Medulla oblongata (tissue), 1 donor: ENCODE results near the gene NAA20.
A peak's percentile ranks its signal among the peaks of the same experiment; 100 is the strongest.

Source experiments
- DNase-seq: peaks from one replicate; pipeline ENCODE4 v3.0.0-alpha.2; 2015; ENCODE audit errors: extremely low spot score

NAA20 gene

DNA sequence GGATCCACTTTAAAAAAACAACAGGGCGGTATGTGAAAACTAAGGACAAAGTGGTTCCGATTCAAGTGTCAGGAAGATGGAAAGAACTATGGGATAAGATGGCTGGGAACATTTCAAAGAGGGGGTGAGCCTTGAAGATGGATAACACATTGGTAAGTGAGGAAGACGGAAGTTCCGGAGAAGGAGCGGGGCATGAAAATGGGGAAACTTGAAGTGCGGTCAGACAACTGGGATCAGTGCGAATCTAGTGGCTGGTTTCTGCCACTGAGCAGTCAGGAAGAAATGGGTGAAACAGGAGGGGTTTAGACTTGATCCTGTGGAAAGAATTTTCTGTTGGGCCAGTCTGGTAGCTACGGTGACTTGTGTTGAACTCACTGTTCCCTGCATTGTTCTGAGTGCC is 1.2 kb downstream of the NAA20 start:
- no peak for DNase-seq

GRCh38 chr20:20019123-20019522 is 2.0 kb downstream of the NAA20 start:
- no peak for DNase-seq

DNA sequence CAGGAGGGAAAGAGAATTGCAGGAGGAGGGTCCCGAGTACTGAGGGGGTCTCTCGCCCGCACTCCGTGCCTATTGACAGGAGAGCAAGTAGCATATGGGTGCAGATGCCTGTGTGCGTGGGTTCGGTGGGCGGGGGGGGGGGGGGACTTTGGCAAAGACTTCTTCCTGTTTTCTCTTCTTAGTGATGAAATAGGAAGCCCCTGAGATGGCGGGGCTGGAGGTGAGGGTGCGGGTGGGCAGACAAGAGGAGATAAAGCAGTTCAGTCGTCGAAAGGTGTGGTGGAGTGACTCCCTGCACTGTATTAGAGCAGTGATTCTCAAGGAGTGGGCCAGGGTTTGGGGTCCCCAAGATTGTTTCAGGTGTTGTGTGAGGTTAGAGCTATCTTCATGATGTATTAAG is 3.7 kb downstream of the NAA20 start:
- no peak for DNase-seq

DNA sequence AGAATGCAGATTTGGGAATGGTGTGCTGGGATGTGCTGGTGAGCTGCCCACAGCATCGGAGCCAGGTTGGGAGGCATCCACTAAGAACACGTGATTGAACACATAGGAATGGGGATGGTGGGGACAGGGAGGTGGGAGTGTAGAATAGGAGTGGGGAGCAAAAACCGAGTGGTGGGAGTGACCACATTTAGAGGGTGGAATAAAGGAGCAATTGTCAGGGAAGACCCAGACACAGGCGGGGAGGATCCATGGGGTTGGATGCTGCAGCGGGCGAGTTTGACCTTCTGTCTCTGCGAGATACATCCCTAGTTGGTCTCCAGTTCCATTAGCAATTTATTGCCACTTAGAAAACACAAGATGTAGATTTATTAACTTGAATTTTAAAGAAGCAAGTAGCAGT is 4.7 kb downstream of the NAA20 start:
- no peak for DNase-seq

DNA sequence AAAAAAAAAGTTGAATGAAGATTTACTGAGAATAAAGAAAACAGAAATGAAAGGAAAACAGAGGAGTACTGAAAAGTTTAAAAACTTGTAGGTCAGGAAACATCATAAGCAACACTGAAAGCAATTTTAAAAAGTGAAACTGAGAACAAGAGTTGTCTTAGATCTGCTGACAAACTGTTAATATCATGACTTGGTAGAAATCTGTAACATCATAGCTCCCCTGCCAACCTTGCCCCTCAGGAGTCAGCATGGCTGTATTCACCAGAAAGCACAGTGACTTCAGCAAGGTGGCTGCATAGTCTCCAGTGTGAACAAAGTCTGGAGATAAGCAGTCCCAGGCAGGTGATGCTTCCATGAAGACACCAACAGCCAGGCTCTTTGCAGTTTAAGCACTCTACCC is 5.3 kb downstream of the NAA20 start:
- DNase-seq, result no peak

DNA sequence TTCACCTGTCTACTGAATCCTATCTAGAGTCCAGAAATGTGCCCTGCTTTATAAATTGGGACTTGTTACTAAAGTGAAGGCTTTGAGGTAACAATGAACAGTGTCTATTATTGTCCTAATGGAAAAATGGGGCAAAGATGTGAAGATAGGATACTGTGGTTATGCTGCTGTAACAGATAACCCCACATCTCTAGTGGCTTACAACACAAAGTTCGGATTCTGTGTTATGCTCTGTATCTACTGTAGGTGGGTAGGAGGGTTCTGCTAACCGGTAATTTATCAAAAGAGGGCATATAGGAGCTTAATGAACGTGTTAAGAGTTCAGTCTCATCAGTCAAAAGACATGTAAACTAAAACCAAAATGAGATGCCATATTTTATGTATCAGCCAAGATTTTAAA is 6.2 kb downstream of the NAA20 start:
- DNase-seq, result no peak

DNA sequence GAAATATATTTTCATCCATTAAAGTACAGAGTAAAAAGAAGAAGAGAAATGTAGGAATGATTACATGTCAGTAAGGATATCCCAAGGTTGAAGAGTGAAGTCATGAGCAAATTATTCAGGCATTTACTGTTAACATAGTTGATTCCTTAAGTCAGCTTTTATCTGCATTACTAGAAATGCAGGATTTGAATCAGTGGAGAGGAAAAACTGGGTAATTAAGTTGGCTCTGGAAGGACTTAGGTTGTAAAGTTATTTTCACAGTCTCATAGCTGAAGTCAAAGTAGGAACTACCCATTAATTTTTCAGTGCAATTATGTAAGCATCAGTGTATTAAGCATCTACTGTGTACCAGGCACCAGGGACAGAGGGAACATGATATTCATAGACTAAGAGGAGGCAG is 7.8 kb downstream of the NAA20 start:
- no peak for DNase-seq

GRCh38 chr20:20027284-20027683 is 10.1 kb downstream of the NAA20 start:
- no peak for DNase-seq

GRCh38 chr20:20031790-20032189 is 14.6 kb downstream of the NAA20 start:
- DNase-seq, result no peak

GRCh38 chr20:20034486-20034885 is 17.3 kb downstream of the NAA20 start:
- DNase-seq, result no peak

DNA sequence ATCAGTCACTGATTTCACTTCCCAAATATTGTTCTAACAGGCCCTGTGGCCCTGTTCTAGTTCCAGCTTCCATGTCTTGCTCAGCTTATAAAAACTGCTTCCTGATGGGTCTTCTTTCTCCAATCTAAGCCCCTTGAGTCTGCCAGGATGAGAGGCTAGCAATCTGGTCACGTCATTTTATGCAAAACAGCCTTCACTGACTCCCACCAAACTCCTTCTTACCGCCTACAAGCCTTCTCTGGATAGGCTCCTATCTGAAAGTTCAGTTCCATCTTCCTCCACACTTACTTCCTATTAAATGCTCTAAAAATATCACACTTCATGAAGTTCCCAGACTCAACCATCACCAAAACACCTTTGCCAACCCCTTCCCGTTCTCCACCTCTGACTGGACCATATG is 19.6 kb downstream of the NAA20 start:
- DNase-seq, result no peak

DNA sequence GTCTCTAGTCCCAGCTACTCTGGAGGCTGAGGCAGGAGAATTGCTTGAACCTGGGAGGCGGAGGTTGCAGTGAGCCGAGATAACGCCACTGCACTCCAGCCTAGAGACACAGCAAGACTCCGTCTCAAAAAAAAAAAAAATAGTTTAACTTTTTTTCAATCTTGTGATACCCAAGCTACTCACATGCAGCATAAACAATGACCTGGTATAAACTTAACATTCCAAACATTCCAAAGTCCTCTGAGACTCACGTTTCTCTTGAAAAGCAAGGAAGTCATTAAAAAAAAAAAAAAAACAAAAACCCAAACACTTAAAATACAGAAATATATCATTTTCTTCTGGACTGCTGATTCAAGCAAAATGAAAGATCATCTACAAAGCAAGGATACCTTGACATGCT is 20.8 kb downstream of the NAA20 start:
- DNase-seq, result no peak

DNA sequence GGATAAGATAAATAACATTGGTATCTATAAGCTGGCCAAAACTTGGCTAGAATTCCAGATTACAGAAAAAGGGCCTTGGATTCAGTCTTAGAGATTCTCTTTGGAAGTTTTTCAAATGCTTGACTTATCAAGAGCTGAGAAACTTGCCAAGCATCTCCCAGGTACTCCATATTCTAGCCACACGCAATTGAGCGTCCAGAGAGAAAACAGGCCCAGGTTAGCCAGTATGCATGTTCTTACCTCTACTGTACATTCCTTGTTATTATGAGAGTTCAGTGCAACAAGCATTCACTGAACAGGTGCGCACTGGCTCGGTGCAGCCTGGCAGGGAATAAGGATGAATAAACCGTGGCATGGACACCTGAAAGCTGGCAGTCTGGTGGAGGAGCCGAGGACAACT is 21.4 kb downstream of the NAA20 start:
- no peak for DNase-seq

DNA sequence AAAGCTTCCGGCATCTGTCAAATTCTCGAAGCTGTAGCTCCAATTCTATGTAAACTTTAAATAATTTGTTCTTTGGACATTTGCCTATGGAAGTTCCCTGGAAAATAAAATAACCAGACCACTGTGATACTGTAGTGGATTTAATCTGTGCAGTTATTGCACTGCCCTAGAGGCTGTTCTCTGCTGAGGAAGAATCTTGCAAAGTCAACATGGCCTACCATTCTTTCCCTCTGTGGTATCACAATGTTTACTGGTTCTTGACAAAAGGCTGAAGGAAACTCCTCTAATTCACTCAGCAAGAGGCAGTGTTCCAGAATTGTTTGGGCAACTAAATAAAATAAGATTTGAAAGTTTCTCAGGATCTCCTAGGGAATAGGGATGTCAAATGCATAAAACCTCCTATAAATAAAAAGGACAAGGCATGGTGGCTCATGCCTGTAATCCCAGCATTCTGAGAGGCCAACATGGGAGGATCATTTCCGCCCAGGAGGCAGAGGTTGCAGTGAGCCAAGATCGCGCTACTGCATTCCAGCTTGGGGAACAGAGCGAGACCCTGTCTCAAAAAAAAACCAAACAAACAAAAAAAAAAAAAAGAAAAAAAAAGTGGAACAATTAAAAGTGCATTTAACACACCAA is 22.7 kb downstream of the NAA20 start:
- no peak for DNase-seq

GRCh38 chr20:20051767-20052073 is 34.6 kb downstream of the NAA20 start:
- DNase-seq, result no peak

- DNase-seq, result peak; percentile 98
These were observed 35.2 kb downstream of the NAA20 start, which contains the start of the genes CFAP61 and CRNKL1 for GRCh38 chr20:20052074-20052970. CFAP61 (plus strand) TSS chr20:20052532; CDS start chr20:20056654, 4,122 bp downstream. CRNKL1 (minus strand) TSS chr20:20052466; CDS start chr20:20052342, 124 bp downstream.

DNA sequence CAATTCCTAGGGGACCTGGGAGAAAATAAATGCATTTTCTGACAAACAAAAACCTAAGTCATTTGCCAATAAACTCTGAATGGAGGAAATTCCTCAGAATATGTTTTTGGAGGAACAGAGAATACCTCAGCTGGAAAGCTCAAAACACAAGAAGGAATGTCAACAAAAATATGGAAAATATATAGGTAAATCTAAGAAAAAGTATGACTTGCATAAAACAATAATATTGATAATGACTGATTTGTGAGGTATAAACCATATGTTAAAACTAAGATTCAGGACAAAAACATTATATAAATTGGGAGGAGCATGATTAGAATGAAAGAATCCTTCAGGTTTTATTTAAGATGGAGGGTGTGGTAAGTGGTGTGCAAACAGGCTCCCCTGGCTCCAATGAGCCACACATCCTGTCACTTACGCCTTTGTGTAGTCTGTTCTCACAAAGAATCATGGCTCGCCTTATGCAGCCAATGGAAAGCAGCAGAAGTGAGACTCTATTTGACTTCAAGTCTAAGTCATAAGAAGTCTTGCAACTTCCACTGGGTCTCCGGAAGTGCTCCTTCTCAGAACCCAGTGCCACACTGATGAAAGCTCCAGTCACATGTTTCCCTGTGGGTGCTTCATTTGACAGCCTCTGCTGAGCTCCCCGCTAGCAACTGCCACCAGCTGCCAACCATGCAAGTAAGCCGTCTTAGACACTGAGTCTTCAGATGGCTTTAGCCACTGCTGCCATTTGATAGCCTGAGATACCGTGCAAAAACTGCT is 43.3 kb downstream of the NAA20 start:
- DNase-seq, result no peak

- DNase-seq, result no peak
These were observed 47.0 kb downstream of the NAA20 start for GRCh38 chr20:20063941-20064702.

DNA sequence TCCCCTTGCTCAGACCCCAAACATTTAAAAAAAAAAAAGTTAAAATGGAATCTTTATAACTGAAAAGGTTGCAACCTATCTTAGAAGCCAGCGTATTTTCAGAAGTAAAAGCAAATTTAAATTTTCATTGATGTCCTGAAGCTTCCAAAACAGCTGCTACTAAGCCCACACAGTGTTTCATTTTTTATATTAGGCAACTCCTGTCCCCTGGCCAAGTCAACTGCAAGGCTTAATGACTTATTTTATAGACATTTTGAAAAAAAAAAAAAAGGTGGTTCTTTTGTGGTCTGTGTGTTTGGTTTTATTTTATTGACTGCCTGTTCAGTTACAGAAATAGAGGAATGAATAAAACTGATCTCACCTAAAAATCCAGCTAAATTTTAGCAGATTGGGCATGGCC is 48.2 kb downstream of the NAA20 start:
- no peak for DNase-seq

- no peak for DNase-seq
These were observed 53.9 kb downstream of the NAA20 start for GRCh38 chr20:20070871-20071726.
